ENCODE results near the gene SAMD11.

DNA sequence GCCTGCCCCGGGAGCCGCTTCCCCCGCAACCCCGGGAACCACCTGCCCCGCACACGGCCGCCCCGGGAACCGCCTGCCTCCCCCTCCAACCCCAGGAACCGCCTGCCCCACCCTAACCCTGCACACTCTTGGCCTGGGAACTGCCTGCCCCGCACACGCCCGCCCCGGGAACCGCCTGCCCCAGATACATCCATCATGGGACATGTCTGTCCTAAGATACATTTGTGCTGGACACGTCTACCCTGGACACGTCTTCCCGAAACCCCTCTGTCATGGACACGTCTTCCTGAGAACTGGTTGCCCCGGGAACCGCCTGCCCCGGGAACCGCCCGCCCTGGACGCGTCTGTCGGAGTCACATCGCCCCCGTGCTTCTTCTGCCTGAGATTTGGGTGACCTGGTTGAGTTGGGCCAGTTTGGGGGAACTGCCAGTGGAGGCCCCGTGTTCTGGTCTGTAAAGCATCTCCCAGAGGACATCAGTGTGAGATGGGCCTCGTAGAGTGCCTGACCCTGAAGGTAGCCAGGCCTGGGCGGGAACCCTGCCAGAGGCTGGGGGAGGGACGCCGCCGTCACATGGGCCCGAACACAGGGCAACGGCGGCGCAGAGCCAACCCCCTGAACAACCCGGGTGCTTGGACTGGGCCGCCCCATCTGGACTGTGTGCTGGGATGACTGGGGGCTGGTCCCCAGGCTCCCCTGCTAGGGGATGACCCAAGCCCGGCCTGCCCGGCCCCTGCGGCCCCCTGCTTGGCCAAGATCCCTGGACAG is 54.5 kb downstream of the SAMD11 start:
- TF ChIP-seq POLR2A (IDR thresholded peaks at IDR 0.05; ENCODE audit: low read depth, low read length): no peak
- TF ChIP-seq, protein P1, sequence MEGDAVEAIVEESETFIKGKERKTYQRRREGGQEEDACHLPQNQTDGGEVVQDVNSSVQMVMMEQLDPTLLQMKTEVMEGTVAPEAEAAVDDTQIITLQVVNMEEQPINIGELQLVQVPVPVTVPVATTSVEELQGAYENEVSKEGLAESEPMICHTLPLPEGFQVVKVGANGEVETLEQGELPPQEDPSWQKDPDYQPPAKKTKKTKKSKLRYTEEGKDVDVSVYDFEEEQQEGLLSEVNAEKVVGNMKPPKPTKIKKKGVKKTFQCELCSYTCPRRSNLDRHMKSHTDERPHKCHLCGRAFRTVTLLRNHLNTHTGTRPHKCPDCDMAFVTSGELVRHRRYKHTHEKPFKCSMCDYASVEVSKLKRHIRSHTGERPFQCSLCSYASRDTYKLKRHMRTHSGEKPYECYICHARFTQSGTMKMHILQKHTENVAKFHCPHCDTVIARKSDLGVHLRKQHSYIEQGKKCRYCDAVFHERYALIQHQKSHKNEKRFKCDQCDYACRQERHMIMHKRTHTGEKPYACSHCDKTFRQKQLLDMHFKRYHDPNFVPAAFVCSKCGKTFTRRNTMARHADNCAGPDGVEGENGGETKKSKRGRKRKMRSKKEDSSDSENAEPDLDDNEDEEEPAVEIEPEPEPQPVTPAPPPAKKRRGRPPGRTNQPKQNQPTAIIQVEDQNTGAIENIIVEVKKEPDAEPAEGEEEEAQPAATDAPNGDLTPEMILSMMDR (IDR thresholded peaks at IDR 0.05 in 2 of 3, conservative IDR thresholded peaks at IDR 0.05 in 1 of 3; ENCODE audit: control insufficient read depth in 2 of 3, extremely low read depth in 1 of 3, insufficient read depth in 1 of 3, low read depth in 3 of 3, low read length in 3 of 3): no peak
- no peak for TF ChIP-seq GATAD2B (conservative IDR thresholded peaks at IDR 0.05; ENCODE audit: low read depth)
- no peak for TF ChIP-seq ZNF24 (IDR thresholded peaks at IDR 0.05)
- no peak for TF ChIP-seq EZH2 (IDR thresholded peaks at IDR 0.05; ENCODE audit: borderline replicate concordance, control insufficient read depth, low read depth, low read length)
- no peak for TF ChIP-seq BCL11A (IDR thresholded peaks at IDR 0.05; ENCODE audit: low read depth, low read length)
- TF ChIP-seq SMC3 (IDR thresholded peaks at IDR 0.05; ENCODE audit: borderline replicate concordance, low read length): no peak
- no peak for TF ChIP-seq YY1 (IDR thresholded peaks at IDR 0.05; ENCODE audit: low read depth, low read length)
- TF ChIP-seq PRDM15 (CRISPR knock-in tag; IDR thresholded peaks at IDR 0.05): no peak
- no peak for TF ChIP-seq KDM1A (IDR thresholded peaks at IDR 0.05; ENCODE audit: borderline replicate concordance)
- TF ChIP-seq EP300 (IDR thresholded peaks at IDR 0.05; ENCODE audit: borderline replicate concordance in 1 of 2, control insufficient read depth in 1 of 2, low read depth in 2 of 2, low read length in 2 of 2): no peak
